HG03575 (cell line): ENCODE results near the gene BNIP3.
"Not testable (repeated sequence)": the region's sequence is repeated elsewhere in the genome, so short reads cannot be mapped to it uniquely, and the experiment has no call there.

Experiments
- ATAC-seq: cut with Tn5 transposase; IDR thresholded peaks from one replicate; pipeline ENCODE4 v1.9.1; 2021; ENCODE audit not compliant: unreplicated experiment, insufficient number of reproducible peaks, low FRiP score; ENCODE audit errors: extremely low read depth

BNIP3 gene

GRCh38 chr10:131923038-131923756, 58.5 kb downstream of the BNIP3 start:
- no peak for ATAC-seq

DNA sequence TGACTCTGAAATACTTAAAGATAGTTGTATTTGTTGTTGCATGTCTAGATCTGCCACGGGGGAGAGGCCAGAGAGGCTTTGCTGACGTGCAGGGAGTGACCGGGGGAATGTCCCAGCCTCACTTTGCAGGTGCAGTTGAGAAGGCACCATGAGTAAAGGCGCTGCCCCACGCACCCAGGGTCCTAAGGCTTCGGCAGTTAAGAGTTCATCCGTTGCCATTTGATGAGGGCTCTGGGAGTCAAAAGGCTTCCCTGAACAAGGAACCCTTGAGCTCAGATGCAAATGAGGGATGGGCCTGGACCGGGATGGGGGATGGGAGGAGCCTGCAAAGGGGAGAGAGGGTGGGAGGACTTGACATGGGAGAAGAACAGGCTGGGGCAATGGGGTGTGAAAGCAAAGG, 60.5 kb downstream of the BNIP3 start:
- no peak for ATAC-seq

DNA sequence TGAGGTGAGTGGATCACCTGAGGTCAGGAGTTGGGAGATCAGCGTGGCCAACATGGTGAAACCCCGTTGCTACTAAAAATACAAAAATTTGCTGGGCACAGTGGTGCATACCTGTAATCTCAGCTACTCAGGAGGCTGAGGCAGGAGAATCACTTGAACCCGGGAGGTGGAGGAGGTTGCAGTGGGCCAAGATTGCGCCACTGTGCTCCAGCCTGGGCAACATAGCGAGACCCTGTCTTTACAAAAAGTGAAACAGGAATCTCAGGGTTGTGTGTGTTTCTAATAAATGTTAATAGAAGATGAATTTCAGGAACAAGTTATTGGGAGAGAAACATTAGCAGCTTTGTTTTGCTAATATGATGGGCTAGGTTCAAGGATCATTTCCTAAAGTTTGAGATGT, 61.0 kb downstream of the BNIP3 start:
- no peak for ATAC-seq

- no peak for ATAC-seq
Measured at GRCh38 chr10:131920151-131920550, 61.6 kb downstream of the BNIP3 start.

DNA sequence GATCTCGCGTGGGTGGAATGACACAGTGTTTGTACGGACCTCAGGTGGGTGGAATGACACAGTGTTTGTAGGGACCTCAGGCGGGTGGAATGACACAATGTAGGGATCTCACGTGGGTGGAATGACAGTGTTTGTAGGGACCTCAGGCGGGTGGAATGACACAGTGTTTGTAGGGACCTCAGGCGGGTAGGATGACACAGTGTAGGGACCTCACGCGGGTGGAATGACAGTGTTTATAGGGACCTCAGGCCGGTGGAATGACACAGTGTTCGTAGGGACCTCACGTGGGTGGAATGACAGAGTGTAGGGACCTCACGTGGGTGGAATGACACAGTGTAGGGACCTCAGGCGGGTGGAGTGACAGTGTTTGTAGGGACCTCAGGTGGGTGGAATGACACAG, 62.3 kb downstream of the BNIP3 start:
- not testable (repeated sequence) for ATAC-seq
